Activated CD8-positive, alpha-beta T cell treated with anti-CD3 and anti-CD28 coated beads for 36 hours (primary cell): Measurements from ENCODE around the gene SUGCT. TPM values are rescaled to one million over a fixed set of nuclear protein-coding genes. Genes with fewer than 3 reads are reported as not detected.
A peak's percentile ranks its signal among the peaks of the same experiment; 100 is the strongest.

Experiments
- ATAC-seq: fragments of 200-7000 bp; cut with Tn5 transposase; one replicate; pipeline ENCODE4 v1.10.0; 2021; ENCODE audit warnings: mild to moderate bottlenecking, moderate library complexity
- CTCF ChIA-PET: fragments of 350-600 bp; sonication (Branson Sonifier 250); formaldehyde crosslinking; loops from one replicate; lab custom pipeline; 2021; ENCODE audit warnings: antibody characterized with exemption; lab: Charles Lee
- POLR2A ChIA-PET: fragments of 350-600 bp; sonication (Branson Sonifier 250); formaldehyde crosslinking; loops from one replicate; lab custom pipeline; 2021; ENCODE audit warnings: antibody characterized with exemption; lab: Charles Lee
- DNase-seq: peaks from one replicate; pipeline ENCODE4 v3.0.0-alpha.2; 2020
- H3K27ac Mint-ChIP-seq: one replicate; pipeline ENCODE4 v1.8.0; 2021; ENCODE audit warnings: mild to moderate bottlenecking, mixed read lengths
- H3K27me3 Mint-ChIP-seq: one replicate; pipeline ENCODE4 v1.8.0; 2021; ENCODE audit warnings: mixed read lengths
- H3K36me3 Mint-ChIP-seq: one replicate; pipeline ENCODE4 v1.8.0; 2021; ENCODE audit warnings: low read depth, mixed read lengths
- H3K4me1 Mint-ChIP-seq: one replicate; pipeline ENCODE4 v1.8.0; 2021; ENCODE audit warnings: low read depth, mixed read lengths
- H3K4me3 Mint-ChIP-seq: one replicate; pipeline ENCODE4 v1.8.0; 2021; ENCODE audit warnings: mild to moderate bottlenecking, moderate library complexity, mixed read lengths
- H3K9me3 Mint-ChIP-seq: one replicate; pipeline ENCODE4 v1.8.0; 2021; ENCODE audit warnings: mixed read lengths
- CTCF ChIP-seq: fragments of 200-600 bp; IDR thresholded peaks from one replicate; pipeline ENCODE4 v1.8.0; 2022; ENCODE audit warnings: antibody characterized with exemption, mild to moderate bottlenecking
- intact Hi-C: fragments of 100-400 bp; cut with micrococcal nuclease; formaldehyde crosslinking; loops from one replicate; pipeline ENCODE4 v1.10.0; 2022
- total RNA-seq, 2 experiments: library from RNA; stranded (reverse); gene quantifications; one replicate each; pipeline ENCODE4 v1.2.3, GENCODE V29; 2021

Gene SUGCT
- total RNA-seq, 2 experiments from 2014 or later: 1.6 to 2.0 TPM

- H3K27ac Mint-ChIP-seq: no peak overlapping the region
- ATAC-seq (no peak), DNase-seq (no peak)
- ChIA-PET POLR2A (no interaction called here), CTCF (interaction anchor here (0.8 kb wide), 1 partner anchor 70 kb away, joined by 3 read pairs; no protein-coding TSS in a partner anchor)
- no peaks in the 10 kb centered on the region for H3K36me3 Mint-ChIP-seq
- no peak overlapping the region for H3K4me3 Mint-ChIP-seq
- no peaks in the 10 kb centered on the region for H3K4me1 Mint-ChIP-seq
- intact Hi-C loops: no loop called here
- TF ChIP-seq CTCF: no peak
- H3K27me3 Mint-ChIP-seq: no peaks in the 10 kb centered on the region
- no peaks in the 10 kb centered on the region for H3K9me3 Mint-ChIP-seq
Observed at GRCh38 chr7:40722242-40722641, 587.4 kb downstream of the SUGCT start.

GRCh38 chr7:40723829-40724228 lies 589.0 kb downstream of the SUGCT start:
- ATAC-seq: no peak
- no peak for DNase-seq
- intact Hi-C loops: no loop called here
- CTCF ChIA-PET: no interaction called here
- Mint-ChIP-seq H3K4me1 (no peaks in the 10 kb centered on the region), H3K4me3 (no peak overlapping the region), H3K27me3 (no peaks in the 10 kb centered on the region), H3K27ac (no peak overlapping the region), H3K36me3 (no peaks in the 10 kb centered on the region), H3K9me3 (no peaks in the 10 kb centered on the region)
- POLR2A ChIA-PET: no interaction called here
- TF ChIP-seq CTCF: no peak

- H3K36me3 Mint-ChIP-seq: no peaks in the 10 kb centered on the region
- intact Hi-C loops: no loop called here
- H3K27me3 Mint-ChIP-seq: no peaks in the 10 kb centered on the region
- H3K4me3 Mint-ChIP-seq: no peak overlapping the region
- no peak overlapping the region for H3K27ac Mint-ChIP-seq
- H3K9me3 Mint-ChIP-seq: no peaks in the 10 kb centered on the region
- ChIA-PET POLR2A (no interaction called here), CTCF (no interaction called here)
- no peak for DNase-seq
- TF ChIP-seq CTCF: no peak
- no peaks in the 10 kb centered on the region for H3K4me1 Mint-ChIP-seq
- ATAC-seq: no peak
Observed at GRCh38 chr7:40726559-40726958, 591.8 kb downstream of the SUGCT start.

- Mint-ChIP-seq H3K4me1 (peaks cover 5% of the 10 kb centered on the region), H3K27ac (no peak overlapping the region), H3K4me3 (no peak overlapping the region), H3K27me3 (no peaks in the 10 kb centered on the region), H3K36me3 (no peaks in the 10 kb centered on the region), H3K9me3 (peaks cover 2% of the 10 kb centered on the region)
- POLR2A ChIA-PET: no interaction called here
- intact Hi-C loops: no loop called here
- TF ChIP-seq CTCF: no peak
- DNase-seq: no peak
- no peak for ATAC-seq
- CTCF ChIA-PET: no interaction called here
Observed at GRCh38 chr7:40733114-40733513, 598.3 kb downstream of the SUGCT start.

GRCh38 chr7:40733578-40733977 lies 598.8 kb downstream of the SUGCT start:
- Mint-ChIP-seq H3K9me3 (peaks cover 2% of the 10 kb centered on the region), H3K4me3 (no peak overlapping the region), H3K4me1 (peaks cover 5% of the 10 kb centered on the region), H3K27me3 (no peaks in the 10 kb centered on the region), H3K36me3 (no peaks in the 10 kb centered on the region), H3K27ac (no peak overlapping the region)
- ChIA-PET POLR2A (no interaction called here), CTCF (no interaction called here)
- DNase-seq (peak; percentile 7), ATAC-seq (peak; percentile 30)
- intact Hi-C loops: no loop called here
- TF ChIP-seq CTCF: no peak
